ENCODE data around the gene OLAH.

OLAH gene

GRCh38 chr10:15084502-15084922 lies 40.8 kb downstream of the OLAH start:
- TF ChIP-seq EZH2phosphoT487 (IDR thresholded peaks at IDR 0.05; ENCODE audit: low read depth): no peak
- TF ChIP-seq, protein P1, sequence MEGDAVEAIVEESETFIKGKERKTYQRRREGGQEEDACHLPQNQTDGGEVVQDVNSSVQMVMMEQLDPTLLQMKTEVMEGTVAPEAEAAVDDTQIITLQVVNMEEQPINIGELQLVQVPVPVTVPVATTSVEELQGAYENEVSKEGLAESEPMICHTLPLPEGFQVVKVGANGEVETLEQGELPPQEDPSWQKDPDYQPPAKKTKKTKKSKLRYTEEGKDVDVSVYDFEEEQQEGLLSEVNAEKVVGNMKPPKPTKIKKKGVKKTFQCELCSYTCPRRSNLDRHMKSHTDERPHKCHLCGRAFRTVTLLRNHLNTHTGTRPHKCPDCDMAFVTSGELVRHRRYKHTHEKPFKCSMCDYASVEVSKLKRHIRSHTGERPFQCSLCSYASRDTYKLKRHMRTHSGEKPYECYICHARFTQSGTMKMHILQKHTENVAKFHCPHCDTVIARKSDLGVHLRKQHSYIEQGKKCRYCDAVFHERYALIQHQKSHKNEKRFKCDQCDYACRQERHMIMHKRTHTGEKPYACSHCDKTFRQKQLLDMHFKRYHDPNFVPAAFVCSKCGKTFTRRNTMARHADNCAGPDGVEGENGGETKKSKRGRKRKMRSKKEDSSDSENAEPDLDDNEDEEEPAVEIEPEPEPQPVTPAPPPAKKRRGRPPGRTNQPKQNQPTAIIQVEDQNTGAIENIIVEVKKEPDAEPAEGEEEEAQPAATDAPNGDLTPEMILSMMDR (IDR thresholded peaks at IDR 0.05; ENCODE audit: low read depth, low read length): no peak
- H3K27ac ChIP-seq (ENCODE audit: low read length): no peak overlapping the region
- H3K9me3 ChIP-seq (ENCODE audit: insufficient read depth, low read length): no peaks in the 10 kb centered on the region
- no peak overlapping the region for H3K4me2 ChIP-seq (ENCODE audit: low read length)
- H3K4me1 ChIP-seq (ENCODE audit: low read length): no peaks in the 10 kb centered on the region
- no peak overlapping the region for H2AFZ ChIP-seq (ENCODE audit: low read depth, low read length)
- no peaks in the 10 kb centered on the region for H3K36me3 ChIP-seq (replicated peaks; ENCODE audit: low read depth, low read length)
- no peaks in the 10 kb centered on the region for H3K79me2 ChIP-seq (ENCODE audit: low read length)
- no peak overlapping the region for H3K9ac ChIP-seq (ENCODE audit: low read length)
- no peaks in the 10 kb centered on the region for H3K27me3 ChIP-seq (ENCODE audit: low read depth, low read length)
- H4K20me1 ChIP-seq (ENCODE audit: insufficient read depth, low read length): no peaks in the 10 kb centered on the region
- no peak overlapping the region for H3K4me3 ChIP-seq (ENCODE audit: low read length)

DNA sequence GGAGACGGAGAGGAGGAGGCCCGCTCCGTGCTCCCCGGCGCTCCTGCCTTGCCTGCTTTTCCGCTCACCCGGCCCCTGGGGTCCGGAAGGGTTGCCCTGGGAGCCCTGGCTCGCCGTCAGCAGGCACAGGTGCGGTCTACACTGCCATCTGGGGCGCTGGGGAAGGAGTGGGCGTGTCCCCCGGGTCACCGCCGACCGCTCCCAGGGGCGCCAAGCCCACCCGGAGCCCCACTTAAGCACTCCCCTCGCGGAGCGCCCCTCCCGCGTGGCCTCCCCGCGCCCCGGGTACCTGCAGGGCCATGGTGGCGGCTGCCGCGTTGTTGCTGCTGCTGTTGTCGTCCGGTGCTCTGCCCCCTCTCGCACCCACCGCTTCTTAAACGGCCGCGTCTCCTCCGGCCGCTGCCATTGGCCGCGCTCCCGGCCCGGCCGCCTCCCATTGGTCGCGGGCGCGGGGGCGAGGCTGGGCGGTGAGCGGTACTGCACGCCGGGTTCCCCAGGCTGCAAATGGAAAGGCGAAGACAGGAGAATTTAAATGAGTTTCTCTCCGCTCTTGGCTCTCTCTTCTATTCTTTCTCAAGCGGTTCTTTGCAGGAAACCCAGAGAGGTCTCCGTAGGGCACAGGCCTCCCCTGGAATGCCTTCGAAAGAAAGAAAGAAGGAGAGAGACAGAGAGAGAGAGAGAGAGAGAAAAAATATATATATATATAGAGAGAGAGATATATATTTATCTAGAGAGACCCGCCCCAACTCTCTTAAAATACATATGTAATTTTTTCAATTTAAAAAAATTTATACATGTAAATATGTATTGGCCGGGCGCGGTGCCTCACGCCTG lies 44.9 kb downstream of the OLAH start, which contains the start of gene ACBD7:
TSS of gene ACBD7 (minus strand) at position 349 of the 834 bp plus-strand sequence. CDS start at position 301, 48 bp downstream.
- H3K9ac ChIP-seq (ENCODE audit: low read length): no peak within 1 kb of the TSS
- H3K79me2 ChIP-seq (ENCODE audit: low read length): no peaks in the 10 kb centered on the region
- H2AFZ ChIP-seq (ENCODE audit: low read depth, low read length): no peak within 1 kb of the TSS
- H3K9me3 ChIP-seq (ENCODE audit: insufficient read depth, low read length): no peaks in the 10 kb centered on the region
- peak within 1 kb of the TSS; percentile 74 for H3K4me3 ChIP-seq (ENCODE audit: low read length)
- no peaks in the 10 kb centered on the region for H4K20me1 ChIP-seq (ENCODE audit: insufficient read depth, low read length)
- no peaks in the 10 kb centered on the region for H3K4me1 ChIP-seq (ENCODE audit: low read length)
- no peak within 1 kb of the TSS for H3K27ac ChIP-seq (ENCODE audit: low read length)
- H3K27me3 ChIP-seq (ENCODE audit: low read depth, low read length): no peaks in the 10 kb centered on the region
- H3K36me3 ChIP-seq (replicated peaks; ENCODE audit: low read depth, low read length): no peaks in the 10 kb centered on the region
- TF ChIP-seq, protein P1 (IDR thresholded peaks at IDR 0.05; ENCODE audit: low read depth, low read length): no peak
- TF ChIP-seq EZH2phosphoT487 (IDR thresholded peaks at IDR 0.05; ENCODE audit: low read depth): no peak
- peak within 1 kb of the TSS; percentile 68 for H3K4me2 ChIP-seq (ENCODE audit: low read length)

DNA sequence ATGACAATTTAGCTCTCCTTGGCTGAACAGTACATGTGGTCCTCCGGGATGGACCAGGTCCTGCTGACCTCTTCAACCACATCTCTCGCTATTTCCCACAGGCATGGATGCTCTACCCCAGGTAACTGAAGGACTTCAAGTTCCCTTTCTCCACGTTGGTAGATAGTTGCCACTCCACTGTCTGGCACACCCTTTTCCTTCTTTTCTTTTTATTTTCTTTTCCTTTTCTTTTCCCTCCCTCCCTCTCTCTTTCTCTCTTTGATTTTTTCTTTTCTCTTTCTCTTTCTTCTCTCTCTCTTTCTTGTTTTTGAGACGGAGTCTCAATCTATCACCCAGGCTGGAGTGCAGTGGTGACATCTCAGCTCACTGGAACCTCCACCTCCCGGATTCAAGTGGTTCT lies 47.7 kb downstream of the OLAH start:
- no peaks in the 10 kb centered on the region for H3K4me1 ChIP-seq (ENCODE audit: low read length)
- H3K27ac ChIP-seq (ENCODE audit: low read length): no peak overlapping the region
- H4K20me1 ChIP-seq (ENCODE audit: insufficient read depth, low read length): no peaks in the 10 kb centered on the region
- H3K4me3 ChIP-seq (ENCODE audit: low read length): no peak overlapping the region
- H3K9me3 ChIP-seq (ENCODE audit: insufficient read depth, low read length): no peaks in the 10 kb centered on the region
- H2AFZ ChIP-seq (ENCODE audit: low read depth, low read length): no peak overlapping the region
- no peak overlapping the region for H3K4me2 ChIP-seq (ENCODE audit: low read length)
- TF ChIP-seq, protein P1 (IDR thresholded peaks at IDR 0.05; ENCODE audit: low read depth, low read length): no peak
- no peak for TF ChIP-seq EZH2phosphoT487 (IDR thresholded peaks at IDR 0.05; ENCODE audit: low read depth)
- no peaks in the 10 kb centered on the region for H3K36me3 ChIP-seq (replicated peaks; ENCODE audit: low read depth, low read length)
- H3K9ac ChIP-seq (ENCODE audit: low read length): no peak overlapping the region
- no peaks in the 10 kb centered on the region for H3K27me3 ChIP-seq (ENCODE audit: low read depth, low read length)
- no peaks in the 10 kb centered on the region for H3K79me2 ChIP-seq (ENCODE audit: low read length)

- no peak overlapping the region for H3K9ac ChIP-seq (ENCODE audit: low read length)
- no peaks in the 10 kb centered on the region for H3K4me1 ChIP-seq (ENCODE audit: low read length)
- no peaks in the 10 kb centered on the region for H3K36me3 ChIP-seq (replicated peaks; ENCODE audit: low read depth, low read length)
- no peaks in the 10 kb centered on the region for H3K27me3 ChIP-seq (ENCODE audit: low read depth, low read length)
- H4K20me1 ChIP-seq (ENCODE audit: insufficient read depth, low read length): no peaks in the 10 kb centered on the region
- no peak overlapping the region for H2AFZ ChIP-seq (ENCODE audit: low read depth, low read length)
- peaks cover 7% of the 10 kb centered on the region for H3K79me2 ChIP-seq (ENCODE audit: low read length)
- no peak for TF ChIP-seq EZH2phosphoT487 (IDR thresholded peaks at IDR 0.05; ENCODE audit: low read depth)
- H3K4me2 ChIP-seq (ENCODE audit: low read length): no peak overlapping the region
- H3K27ac ChIP-seq (ENCODE audit: low read length): no peak overlapping the region
- H3K4me3 ChIP-seq (ENCODE audit: low read length): no peak overlapping the region
- H3K9me3 ChIP-seq (ENCODE audit: insufficient read depth, low read length): no peaks in the 10 kb centered on the region
Measured at GRCh38 chr10:15092855-15093408, 49.2 kb downstream of the OLAH start.
